Measurements from ENCODE around the gene IFNA16.
A peak's percentile ranks its signal among the peaks of the same experiment; 100 is the strongest.
"Not testable (repeated sequence)": the region's sequence is repeated elsewhere in the genome, so short reads cannot be mapped to it uniquely, and the experiment has no call there.

The IFNA16 gene

DNA sequence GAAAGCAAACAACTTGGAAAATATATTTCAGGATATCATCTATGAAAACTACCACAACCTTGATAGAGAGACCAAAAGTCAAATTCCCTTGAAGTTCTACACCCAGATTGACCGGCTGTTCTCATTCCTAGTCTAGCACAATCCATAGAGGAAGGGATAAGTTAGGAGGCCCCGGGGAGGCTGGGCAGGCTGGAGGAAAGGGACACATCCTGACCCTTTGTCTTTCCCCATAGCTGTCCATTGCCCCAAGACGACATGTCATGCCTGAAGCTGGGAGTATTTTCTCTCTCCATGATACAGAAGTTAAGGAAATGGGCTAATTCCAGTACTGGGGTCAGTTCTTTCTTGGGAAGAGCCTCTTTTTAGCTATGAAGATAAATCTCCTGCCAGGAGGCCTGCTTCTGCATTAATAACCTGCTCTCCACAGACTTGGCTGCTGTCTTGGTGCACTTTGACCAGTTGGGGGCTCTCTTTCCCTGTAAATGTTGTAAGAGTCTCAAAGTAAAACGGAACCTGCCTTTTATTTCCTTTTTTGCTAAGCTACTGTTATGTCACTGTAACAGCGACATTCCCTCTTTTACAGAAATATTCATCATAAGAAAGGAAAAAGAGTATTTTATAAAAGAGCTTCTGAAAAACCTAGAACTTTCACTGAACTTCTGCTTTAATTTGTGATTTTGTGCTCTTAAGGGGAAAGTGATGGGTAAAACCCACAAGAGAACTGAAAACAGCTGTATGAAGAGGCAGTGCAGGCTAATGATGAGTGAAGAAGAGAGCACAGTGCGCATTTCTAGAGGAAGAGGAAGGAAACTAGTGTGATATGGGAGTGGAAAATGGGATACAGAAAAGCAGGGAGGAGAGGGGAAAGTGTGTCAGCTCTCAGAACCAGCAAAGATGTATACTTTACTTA is 22.0 kb downstream of the IFNA16 start:
- DNase-seq = peak in 1 of 2 experiments; percentile 13

DNA sequence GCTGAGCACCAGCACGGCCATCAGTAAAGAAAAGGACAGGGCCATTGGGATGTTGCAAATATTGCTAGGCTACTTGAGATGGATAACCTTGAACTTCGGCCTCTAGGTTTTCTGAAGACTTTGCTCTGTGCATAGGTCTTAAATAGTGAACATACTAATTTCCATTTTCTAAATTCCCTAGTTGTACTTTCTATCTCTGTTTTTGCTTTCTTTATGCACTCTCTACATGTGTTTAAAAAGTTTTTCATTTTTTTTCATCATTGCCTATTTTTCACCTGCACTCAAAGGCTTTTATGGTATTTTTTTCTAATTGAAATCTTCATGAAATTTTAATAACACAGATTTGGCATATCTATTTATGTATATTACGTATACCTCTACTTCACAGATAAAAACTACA is 29.6 kb downstream of the IFNA16 start, which contains the start of gene IFNA4:
Gene IFNA4 (minus strand): TSS at position 101 of the 400 bp plus-strand sequence. CDS start 56 bp downstream, at position 45.
- DNase-seq = not testable (repeated sequence)

DNA sequence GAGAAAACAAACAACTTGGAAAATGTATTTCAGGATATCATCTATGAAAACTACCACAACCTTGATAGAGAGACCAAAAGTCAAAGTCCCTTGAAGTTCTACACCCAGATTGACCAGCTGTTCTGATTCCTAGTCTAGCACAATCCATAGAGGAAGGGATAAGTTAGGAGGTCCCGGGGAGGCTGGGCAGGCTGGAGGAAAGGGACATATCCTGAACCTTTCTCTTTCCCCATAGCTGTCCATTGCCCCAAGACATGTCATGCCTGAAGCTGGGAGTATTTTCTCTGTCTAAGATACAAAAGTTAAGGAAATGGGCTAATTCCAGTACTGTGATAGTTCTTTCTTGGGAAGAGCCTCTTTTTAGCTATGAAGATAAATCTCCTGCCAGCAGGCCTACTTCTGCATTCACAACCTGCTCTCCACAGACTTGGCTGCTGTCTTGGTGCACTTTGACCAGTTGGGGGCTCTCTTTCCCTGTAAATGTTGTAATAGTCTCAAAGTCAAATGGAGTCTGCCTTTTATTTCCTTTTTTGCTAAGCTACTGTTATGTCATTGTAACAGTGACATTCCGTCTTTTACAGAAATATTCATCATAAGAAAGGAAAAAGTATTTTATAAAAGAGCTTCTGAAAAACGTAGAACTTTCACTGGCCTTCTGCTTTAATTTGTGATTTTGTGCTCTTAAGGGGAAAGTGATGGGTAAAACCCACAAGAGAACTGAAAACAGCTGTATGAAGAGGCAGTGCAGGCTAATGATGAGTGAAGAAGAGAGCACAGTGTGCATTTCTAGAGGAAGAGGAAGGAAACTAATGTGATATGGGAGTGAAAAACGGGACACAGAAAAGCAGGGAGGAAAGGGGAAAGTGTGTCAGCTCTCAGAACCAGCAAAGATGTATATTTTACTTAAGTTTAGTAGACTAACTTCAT is 34.0 kb downstream of the IFNA16 start:
- DNase-seq = not testable (repeated sequence)

DNA sequence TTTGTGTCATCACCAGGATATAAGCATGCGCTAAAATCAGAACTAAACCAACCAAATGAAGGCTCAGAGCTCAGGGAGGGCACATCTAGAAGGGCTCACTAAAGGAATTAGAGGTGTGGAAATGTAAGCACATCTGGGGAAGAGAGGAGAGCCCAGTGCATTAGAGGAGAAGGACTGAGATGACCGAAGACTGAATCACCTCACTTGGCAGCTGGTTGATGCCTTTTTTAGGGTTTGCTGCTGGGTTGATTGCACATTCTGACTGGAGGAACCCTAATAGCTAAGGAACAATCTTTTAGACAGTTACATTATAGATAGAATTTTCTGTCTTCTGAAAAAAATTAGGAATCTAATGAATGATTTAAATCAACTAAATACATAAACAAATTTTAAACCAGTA is 42.4 kb downstream of the IFNA16 start:
- DNase-seq = no peak

DNA sequence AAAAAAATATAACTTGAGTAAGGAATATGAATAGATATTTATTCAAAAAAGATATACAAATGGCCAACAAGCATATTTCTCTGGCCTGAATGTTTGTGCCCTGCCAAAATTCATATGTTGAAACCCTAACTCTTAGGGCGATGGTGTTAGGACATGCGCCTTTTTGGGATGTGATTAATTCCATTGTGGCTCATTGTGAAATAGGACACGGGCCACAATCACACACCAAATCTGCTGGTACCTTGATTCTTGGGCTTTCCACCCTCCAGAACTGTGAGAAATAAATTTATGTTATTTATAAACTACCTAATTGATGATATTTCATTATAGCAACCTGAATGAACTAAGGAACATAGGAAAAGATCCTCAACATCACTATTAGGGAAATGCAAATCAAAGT is 45.0 kb downstream of the IFNA16 start:
- no peak for DNase-seq

DNA sequence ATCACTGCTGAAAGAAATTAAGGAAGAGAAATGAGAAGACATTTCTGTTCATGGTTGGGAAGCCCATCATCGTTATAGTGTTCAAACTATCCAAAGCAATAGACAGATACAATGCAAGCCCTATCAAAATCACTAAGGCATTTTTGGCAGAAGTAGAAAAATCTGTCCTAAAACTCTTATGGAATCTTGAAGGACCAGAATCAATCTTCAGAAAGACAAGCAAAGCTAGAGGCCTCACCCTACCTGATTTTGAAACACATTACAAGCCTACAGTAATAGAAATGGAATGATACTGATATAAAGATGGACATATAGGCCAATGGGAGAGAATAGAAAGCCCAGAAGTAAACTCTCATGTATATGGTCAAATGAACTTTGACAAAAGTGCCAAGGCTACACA is 45.8 kb downstream of the IFNA16 start:
- no peak for DNase-seq

DNA sequence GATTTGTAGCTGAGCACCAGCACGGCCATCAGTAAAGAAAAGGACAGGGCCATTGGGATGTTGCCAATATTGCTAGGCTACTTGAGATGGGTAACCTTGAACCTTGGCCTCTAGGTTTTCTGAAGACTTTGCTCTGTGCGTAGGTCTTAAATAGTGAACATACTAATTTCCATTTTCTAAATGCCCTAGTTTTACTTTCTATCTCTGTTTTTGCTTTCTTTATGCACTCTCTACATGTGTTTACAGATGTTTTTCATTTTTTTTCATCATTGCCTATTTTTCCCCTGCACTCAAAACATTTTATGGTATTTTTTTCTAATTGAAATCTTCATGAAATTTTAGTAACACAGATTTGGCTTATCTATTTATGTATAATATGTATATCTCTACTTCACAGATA is 50.6 kb downstream of the IFNA16 start, which contains the start of gene IFNA21:
Gene IFNA21 (minus strand): TSS at position 101 of the 400 bp plus-strand sequence. CDS start 48 bp downstream, at position 53.
- not testable (repeated sequence) for DNase-seq

Data from stimulated activated CD4-positive, alpha-beta T cell treated with anti-CD3 and anti-CD28 coated beads, Interleukin-4, amount 100 ng/mL, for 4 hours (primary cell).